GM11168 (cell line): ENCODE measurements around the gene RNH1.

Source experiments
- in situ Hi-C: fragments of 300-500 bp; cut with MboI; formaldehyde crosslinking; loops from one replicate; pipeline ENCODE4 v1.12.0; 2022; ENCODE audit warnings: low sequenced_read_pairs; ENCODE audit not compliant: unreplicated experiment

The RNH1 gene

DNA sequence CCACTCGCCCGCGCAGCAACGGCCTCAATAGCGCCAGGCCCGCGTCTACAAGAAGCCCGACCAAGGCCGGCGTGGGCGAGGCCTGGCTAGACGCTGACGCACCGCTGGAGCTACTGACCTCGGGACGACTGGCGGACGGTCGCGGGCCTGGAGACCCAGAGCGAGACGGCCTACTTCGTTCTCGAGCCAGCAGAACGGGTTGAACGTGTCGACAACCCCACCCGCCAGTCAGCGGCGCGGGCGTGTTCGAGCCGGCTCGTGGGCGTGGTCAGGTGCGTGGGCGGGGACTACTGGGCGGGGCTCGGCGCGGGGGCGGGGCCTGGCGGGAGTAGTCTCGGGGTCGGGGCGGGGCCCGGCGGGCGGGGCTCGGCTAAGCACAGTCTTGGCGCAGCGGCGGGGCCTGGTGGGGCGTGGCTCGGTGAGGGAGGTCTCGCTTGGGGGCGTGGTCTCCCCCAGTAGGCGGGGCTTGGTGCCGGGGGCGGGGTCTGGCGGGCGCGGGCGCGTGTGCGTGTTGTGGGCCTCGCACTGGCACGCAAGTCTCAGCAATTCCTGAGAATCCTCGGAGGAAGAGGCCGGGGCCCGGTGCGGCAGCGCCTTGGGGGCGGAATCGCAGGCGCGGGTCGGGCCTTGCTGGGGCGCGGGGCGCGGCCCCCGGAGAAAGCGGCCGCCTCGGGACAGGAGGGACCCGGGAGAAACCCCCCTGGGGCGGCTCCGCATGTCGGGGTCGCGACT, at the start of gene RNH1:
RNH1 (minus strand) TSS at position 248 of the 732 bp plus-strand sequence. CDS start 5,080 bp downstream, outside the sequence.
- in situ Hi-C loops: no loop called here

DNA sequence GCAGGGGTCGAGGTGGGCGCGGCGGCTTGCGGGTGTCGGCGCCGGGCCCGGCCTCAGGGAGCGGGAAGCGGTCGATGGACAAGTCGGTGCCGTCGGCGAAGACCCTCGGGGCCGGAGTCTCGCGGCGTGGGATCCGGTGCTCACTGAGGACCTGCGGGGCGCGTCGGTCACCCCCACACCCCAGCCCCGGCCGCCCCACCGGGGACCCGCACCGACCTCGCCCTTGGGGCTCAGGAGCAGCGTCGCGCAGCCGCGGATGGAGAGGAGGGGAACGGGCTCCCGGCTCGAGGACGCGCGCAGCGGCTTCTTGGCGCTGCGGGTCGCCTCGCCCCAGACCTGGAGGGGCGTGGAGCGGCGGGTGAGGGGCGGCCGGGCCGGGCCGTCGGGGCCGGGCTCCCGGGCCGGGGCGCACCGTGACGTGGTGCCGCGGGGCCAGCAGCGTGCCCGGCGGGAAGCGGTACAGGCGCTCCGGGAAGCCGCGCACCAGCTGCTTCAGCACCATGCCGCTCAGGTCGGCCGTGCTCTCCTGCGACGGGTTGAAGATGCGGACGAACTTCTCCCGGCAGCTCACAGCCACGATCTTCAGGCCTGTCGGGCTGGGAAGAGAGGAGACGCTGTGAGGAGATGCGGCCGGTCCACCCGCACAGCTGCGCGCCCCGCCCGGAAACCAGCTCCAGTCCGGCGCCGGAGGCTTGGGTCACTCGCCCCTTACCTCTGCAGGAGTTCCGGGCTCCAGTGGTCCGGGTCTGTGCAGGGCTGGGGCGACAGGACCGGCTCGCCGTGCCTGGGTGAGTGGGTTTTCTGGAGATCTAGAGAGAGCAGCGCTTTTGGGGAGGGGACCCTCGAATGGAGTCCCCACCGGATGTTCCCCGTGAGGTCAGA, 49.0 kb upstream of the RNH1 start:
- in situ Hi-C loops: loop anchor here (10.0 kb wide), 1 partner anchor 159 kb away; no protein-coding TSS in a partner anchor

DNA sequence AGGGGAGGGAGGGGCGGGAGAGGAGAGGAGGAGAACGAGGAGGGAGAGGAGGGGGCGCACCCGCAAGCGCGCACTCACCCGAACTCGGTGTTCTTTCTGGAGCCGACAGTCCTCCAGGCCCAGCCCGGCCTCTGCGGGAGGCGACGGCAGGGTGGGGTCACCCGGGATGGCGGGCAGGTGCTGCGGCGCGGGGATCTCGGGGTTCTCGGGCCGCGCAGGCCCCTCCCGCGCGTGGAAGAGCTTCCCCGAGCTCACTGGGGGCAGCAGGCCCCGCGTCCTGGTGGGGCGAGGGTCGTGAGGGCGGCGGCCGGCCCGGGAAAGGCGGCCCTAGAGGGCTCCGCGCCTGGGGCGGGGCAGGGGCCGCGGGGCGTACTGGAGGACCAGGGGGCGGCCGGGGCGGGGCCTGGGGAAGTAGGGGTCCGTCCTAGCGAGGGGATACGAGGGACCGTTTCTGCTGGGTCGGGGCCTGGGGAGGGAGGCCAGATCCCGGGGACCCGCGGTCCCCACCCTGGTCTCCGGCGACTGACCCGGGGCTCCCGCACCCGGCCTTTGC, 48.3 kb upstream of the RNH1 start:
- in situ Hi-C loops: loop anchor here (10.0 kb wide), 1 partner anchor 159 kb away; no protein-coding TSS in a partner anchor

DNA sequence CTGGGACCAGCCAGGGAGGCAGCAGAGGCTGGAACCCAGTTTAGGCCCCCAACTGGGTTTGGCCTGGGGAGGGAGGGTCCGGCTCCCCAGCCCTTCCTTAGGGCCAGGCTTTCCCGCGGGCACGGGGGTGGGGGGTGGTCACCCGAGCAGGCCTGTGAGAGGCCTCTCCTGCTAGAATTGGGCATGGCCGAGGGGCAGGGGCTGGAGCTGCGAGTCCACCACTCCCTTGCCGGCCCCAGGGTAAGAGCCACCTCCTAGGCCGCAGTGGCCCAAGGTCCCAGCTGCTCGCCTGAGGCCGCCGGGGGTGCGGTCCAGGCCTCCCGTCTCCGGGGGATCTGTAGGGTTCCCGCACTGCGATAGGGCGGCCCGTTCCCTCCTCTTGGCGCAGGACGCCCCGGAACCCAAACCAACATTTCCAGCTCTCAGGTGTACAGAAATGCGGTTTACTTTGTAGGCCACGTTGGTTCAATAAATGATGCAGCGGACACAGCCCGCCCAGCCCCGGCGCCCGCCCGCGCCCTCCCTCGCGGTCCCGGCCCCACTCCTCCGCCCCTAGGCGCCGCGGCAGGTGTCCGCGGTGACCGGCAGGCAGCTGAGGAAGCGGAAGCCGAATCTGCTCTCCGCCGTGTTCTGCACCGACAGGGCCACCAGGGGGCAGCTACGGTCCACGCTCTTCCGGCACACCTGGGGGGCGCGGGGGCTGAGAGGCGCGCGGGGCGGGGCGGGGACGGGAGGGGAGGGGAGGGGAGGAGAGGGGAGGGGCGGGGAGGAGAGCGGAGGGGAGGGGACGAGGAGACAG, 47.6 kb upstream of the RNH1 start:
- in situ Hi-C loops: loop anchor here (10.0 kb wide), 1 partner anchor 160 kb away; no protein-coding TSS in a partner anchor

DNA sequence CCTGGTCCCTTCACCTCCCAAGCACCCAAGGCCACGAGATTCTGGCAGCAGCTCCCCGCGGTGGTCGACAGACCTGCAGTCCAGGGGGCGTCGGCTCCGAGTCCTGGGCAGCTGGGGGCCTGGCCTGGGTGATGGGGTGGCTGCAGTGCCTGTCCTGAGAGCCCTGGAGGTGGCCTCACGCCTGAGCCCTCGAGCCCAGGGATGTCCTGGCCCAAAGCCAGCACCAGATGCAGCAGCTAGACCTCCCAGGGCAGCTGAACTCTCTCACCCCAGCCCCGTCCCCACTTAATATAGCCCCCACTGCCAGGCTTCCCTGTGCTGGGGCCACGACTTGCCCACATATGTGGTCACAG, 46.9 kb upstream of the RNH1 start:
- in situ Hi-C loops: loop anchor here (10.0 kb wide), 1 partner anchor 161 kb away; no protein-coding TSS in a partner anchor

DNA sequence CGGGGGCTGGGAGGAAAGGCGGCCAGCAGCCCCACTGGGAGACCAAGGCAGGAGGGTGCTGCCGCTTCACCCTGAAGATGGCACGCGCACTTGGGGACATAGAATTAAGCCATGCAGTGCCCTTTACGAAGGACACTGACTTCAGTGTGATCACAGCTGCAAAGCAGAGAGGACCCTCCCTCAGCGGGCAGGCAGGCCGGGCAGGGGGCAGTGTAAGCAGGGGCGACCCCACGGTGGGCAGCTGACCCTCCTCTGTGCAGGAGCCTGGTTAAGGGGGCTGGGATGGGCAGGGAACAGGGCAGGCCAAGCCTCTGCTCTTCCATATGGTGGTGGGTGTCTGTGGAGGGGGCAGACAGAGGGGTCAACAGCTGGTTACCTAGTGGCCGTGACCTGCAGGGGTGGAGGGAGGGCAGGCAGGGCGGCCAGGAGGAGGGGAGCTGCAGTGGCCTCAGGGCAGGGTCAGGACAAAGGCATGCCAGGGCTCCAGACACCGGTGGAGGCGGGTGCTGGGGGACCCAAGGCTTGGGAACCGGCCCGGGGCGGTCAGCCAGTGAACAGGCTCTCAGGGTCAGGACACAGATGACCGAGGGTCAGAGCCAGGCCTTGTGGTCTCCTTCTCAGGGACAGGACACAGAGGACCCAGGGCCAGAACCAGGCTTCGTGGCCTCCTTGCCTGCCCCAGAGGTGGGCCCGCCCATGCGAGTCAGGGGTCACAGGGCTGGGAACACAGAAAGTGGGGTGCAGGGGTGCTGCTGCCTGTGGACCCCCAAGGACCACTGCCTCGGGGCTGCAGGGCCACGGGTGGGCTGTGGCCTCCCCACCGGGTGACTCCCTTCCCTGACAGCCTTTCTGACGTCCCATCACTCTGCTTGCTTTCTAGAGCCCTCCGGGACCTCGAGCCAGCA, 46.3 kb upstream of the RNH1 start:
- in situ Hi-C loops: loop anchor here (10.0 kb wide), 1 partner anchor 161 kb away; no protein-coding TSS in a partner anchor

DNA sequence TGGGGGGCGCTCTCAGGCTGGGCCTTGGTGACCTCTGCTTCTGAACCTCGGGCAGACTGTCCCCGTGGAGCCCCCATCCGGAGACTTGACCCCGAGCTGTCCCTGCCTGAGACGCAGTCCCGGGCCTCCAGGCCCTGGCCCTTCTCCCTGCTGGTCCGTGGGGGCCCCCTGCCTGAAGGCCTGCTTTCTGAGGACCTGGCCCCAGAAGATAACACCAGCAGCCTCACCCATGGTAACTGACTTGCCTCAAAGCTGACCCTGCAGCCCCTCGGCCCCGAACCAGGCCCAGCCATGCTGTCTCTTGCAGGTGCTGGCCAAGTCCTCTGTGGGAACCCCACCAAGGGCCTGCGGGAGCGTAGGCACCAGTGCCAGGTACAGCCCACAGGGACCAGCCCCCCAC, 44.6 kb upstream of the RNH1 start:
- in situ Hi-C loops: loop anchor here (10.0 kb wide), 1 partner anchor 163 kb away; no protein-coding TSS in a partner anchor

DNA sequence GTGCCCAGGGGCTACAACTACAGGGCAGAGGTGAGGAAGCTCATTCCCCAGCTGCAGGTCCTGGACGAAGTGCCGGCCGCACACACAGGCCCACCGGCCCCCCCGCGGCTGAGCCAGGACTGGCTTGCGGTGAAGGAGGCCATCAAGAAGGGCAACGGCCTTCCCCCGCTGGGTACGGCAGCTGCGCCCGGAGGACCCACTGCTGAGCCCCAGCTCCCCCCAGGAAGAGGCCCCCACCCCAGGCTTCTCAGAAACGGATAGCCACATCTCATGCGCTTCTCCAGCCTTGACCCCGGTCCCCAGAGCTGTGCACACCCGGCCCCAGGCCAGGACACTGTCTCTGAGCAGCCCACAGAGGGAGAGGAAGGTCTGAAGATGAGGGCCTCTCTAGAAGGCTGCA, 44.1 kb upstream of the RNH1 start:
- in situ Hi-C loops: loop anchor here (10.0 kb wide), 1 partner anchor 164 kb away; no protein-coding TSS in a partner anchor

DNA sequence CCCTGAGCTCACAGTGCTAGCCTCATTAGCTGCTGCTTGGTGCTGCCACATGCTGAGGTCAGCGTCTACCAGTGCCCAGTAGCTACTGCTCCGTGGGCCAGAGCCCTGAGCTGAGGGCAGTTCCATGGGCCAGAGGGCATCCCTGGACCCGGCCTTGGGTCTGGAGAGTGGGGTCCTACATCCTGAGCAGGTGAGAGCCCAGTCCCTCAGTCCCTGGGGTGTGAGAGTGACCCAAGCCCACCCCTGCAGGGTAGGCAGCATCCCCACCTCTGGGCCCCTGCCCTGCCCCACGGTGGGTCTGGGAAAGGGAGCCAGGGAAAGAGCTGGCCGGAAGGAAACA, 43.7 kb upstream of the RNH1 start:
- in situ Hi-C loops: loop anchor here (10.0 kb wide), 1 partner anchor 164 kb away; no protein-coding TSS in a partner anchor

DNA sequence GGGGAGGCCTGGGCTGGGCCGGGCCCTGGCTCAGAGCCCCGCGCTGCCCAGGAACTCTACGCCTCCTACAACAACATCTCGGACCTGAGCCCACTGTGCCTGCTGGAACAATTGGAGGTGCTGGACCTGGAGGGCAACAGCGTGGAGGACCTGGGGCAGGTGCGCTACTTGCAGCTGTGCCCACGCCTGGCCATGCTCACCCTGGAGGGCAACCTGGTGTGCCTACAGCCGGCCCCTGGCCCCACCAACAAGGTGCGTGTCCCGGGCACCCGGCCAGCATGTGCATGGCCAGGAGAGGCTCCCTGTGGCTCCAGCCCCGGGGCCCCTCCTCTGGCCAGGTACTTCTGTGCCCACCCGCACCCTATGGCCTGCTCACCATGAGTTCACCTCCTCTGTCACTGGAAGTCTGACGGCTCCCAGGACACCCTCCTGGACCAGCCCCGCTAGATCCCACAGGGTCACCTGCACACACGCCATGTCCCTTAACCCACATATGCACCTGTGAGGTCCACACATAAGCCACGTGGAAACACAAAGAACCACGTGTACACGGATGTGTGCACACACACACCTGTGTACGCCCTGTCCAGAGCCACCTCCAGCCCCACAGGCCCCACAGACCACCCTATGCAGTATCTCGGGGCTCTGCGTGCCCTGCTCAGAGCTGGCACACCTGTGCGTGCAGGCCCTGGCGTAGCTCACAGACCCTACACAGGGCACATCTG, 43.1 kb upstream of the RNH1 start:
- in situ Hi-C loops: loop anchor here (10.0 kb wide), 1 partner anchor 165 kb away; no protein-coding TSS in a partner anchor

DNA sequence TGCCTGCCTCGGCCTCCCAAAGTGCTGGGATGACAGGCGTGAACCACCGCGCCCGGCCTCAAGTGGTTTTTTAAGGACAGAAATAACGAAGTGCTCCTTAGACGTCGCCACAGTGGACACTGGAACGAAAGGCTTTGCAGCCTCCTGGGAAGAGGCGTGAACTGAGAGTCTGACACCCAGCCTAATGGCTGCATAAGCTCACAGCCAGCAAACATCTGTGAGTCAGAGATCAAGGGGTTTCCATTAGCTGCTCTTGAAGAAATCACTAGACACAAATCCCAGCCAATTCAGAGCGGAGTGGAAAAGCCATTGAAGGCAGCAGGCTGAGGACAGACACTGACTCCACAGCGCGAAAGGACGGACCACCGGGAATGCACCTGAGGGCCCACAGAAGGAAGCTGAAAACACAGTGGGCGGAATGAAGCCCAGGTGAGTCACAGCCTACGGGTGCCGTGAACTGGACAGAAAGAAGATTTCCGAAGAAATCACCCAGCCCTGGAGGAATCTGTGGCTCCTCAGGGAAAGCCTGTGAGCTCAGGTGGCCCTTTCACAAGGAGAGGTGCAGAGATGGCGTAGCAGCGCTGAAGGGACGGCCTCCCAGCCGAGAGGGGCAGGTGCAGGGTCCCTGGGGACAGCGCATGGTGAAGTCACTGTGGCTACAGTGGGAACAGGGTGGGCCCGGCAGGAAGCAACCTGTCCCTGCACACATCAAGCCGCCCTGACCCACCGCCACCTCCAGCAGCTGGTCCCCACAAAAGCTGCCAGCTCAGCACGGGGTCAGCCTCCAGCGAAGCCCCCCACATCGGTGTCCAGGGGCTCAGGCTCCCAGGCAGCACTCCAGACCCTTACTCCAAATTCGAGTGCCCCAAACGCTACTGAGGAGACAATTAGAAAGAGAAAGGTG, 41.9 kb upstream of the RNH1 start:
- in situ Hi-C loops: no loop called here

DNA sequence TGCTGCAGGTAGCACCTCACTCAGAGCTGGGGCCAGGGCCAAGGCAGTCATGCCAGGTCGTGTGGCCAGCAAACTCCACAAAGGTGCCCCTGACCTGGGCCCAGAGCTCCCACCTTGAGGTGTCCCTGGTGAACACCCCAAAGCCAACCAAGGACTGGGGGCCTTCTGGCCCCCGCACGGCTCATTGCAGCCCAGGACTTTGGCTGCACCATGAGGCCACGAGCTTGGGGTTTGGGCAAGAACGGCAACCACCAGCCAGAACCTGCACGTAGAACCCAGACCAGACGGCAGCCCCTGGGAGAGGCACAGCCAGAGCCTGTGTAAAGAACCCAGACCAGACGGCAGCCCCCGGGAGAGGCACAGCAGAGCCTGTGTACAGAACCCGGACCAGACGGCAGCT, 38.1 kb upstream of the RNH1 start:
- in situ Hi-C loops: no loop called here

DNA sequence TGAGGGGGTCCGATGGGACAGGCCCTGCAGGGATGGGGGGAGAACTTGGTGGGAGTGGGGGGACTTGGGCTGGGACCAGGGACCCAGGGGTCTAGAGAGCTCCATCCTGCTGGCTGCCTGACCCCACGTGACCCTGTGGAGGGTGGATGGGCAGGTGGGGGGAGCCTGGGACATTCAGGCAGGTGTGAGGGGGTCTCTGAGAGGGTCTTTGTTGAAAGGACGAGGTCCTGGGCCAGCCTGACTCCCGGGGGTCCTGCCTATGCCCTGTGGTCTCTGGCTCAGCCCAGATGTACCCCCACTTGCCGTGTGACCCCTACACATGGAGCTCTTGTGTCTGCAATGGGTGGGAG, 37.8 kb upstream of the RNH1 start:
- in situ Hi-C loops: no loop called here

DNA sequence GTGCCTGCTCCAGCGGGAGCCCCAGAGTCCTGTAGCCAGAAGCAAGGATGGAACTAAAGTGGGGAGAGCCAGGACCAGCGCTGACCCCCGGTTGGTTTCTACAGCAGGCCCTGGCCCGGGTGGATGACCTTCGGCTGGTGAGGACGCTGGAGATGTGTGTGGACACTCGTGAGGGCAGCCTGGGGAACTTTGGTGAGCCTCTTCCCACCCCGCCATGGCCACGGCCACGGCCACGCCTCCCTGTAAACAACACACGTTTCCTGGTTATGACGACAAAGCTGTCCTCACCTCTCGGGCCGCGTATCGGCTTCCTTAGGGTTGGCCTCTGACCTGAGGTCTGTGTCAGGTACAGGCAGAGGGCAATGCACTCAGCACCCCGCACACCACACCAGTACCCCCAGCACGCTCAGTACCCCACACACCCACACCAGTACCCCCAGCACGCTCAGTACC, 34.4 kb upstream of the RNH1 start:
- in situ Hi-C loops: no loop called here

DNA sequence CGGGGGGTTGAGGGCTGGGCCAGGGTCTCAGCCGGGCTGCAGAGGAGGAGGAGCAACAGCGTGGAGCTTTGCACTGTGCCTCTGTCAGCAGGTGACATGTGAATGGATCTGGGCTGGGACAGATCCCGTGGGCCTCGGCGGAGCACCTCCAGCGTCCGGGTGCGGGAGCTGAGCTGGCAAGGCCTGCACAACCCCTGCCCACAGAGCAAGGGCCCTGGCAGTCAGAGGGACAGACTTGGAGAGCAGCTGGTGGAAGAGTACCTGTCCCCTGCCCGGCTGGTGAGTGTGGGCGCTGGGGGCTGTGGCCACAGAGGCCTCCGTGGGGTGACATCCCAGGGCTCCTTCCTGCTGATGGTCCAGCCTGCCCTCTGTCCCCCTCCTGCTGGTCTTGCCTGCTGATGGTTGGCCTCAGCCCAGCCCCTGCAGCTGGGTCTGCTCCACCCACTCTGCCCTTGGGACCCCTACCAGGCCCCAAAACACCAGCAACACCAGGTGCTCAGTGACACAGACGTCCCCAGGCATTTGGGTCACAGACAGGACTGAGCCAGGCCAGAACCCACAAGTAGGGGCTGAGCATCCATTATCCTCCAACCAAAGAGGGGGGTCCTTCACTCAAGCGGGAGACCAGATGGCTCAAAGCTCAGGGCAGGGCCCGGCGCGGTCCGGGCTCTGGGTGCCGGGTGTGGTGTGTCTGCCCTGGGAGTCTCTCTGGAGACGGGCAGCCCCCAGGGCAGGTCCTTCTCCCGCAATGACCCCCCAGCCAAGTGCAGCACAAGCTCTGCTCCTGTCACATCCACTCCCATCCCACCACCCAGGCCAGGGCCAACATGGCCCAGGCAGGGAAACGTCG, 33.8 kb upstream of the RNH1 start:
- in situ Hi-C loops: no loop called here

DNA sequence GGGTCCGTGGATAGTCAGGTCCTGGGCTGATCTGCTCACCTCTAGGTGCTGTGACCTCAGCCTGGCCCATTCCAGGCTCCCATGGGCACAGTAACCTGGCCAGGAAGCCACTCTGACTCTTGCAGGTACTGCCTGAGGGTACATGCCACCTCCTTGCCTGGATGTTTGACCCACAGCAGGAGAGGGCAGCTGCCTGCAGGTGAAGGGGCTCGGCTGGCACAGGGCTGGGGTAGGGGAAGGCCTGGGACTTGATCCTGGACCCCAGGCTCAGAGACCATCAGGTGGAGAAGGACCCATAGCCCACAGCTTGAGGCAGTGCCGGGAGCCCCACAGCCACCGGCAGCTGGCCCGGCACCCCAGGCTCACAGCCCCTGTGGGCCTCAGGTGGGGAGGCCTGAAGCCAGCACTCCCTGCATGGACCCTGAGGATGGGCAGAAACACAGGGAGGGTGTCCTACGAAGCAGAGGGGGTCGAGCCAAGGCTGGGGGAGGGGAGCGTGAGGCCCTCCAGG, 33.0 kb upstream of the RNH1 start:
- in situ Hi-C loops: no loop called here
